HG03342 (cell line): Measurements from ENCODE around the gene CCDC88A.
A peak's percentile ranks its signal among the peaks of the same experiment; 100 is the strongest.

ENCODE experiments used
- ATAC-seq: cut with Tn5 transposase; IDR thresholded peaks from one replicate; pipeline ENCODE4 v1.9.1; 2021; ENCODE audit warnings: mild to moderate bottlenecking, moderate library complexity; ENCODE audit not compliant: unreplicated experiment

Gene CCDC88A

DNA sequence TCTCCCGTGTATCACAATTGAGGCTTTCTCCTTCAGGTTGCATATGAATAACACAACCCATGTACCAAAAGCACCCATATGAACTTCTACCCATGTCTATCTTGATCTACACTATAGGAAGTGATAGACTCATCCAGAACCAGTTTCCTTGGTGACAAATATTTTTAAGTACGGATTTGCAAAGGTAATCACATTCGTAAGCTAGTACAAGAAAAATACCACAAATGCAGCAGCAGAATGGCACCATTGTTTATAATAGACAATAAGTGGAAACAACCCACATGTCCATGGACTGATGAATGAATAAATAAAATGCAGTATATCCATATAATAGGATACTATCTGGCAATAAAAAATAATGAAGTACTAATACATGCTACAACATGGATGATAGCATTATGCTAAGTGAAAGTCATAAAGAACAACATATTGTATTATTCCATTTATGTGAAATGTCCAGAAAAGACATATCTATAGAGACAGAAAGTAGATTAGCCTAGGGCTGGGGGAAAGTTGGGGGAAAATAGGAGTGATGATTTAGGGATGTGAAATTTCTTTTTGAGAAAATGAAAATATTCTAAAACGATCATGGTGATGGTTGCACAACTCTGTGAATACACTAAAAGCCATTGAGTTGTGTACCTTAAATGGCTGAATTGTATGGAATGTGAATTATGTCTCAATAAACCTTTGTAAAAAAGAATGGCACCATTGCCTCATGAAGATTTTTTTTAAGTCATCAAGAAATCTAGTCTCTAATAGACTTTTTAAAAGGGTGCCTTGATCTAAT is 3.4 kb upstream of the CCDC88A start:
- ATAC-seq, result no peak

DNA sequence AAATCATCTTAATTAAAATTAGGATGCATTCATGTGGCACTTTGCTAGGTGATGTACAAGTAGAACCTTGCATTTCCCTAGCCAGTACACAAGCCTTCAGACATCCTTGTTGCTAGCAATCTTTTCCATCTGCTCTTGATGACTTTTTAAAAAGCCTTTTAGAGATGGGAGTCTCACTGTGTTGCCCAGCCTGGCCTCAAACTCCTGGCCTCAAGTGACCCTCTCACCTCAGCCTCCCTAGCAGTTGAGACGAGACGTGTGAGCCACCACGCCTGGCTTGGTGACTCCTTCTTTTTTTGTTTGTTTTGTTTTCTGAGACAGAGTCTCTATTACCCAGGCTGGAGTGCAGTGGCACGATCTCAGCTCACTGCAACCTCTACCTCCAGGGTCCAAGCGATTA is 1.7 kb upstream of the CCDC88A start:
- no peak for ATAC-seq

DNA sequence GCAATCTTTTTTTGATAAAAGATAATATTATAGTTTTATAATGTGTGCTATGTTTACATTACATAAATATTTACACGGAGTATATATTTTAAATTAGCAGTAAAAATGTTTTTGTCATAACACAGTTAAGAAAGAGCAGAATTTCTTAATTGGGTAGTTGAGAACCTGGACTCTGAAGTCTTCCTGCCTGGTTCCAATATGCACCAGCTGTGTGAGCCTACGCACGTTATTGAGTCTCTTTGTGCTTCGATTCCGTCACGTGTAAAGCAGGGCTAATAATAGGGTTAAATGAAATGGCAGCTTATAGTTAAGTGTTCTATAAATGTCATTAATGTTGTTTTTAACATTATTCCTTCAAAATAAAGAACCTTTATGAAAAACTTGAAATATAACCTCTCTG is 1.2 kb upstream of the CCDC88A start:
- no peak for ATAC-seq

DNA sequence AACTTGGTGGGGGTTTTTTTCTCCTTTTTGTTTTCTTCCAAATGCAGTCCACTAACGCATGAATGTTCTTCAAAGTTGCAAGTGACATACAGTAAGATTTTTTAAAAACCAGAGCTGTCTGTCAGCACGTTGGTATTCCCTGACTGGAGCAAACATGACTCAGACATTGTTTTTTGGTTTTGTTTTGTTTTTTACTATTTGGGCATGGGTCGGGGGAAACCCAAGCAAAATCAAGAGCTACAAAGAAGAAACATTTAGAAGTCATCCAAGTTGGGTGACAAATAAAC is 726 bp upstream of the CCDC88A start:
- ATAC-seq, result no peak

DNA sequence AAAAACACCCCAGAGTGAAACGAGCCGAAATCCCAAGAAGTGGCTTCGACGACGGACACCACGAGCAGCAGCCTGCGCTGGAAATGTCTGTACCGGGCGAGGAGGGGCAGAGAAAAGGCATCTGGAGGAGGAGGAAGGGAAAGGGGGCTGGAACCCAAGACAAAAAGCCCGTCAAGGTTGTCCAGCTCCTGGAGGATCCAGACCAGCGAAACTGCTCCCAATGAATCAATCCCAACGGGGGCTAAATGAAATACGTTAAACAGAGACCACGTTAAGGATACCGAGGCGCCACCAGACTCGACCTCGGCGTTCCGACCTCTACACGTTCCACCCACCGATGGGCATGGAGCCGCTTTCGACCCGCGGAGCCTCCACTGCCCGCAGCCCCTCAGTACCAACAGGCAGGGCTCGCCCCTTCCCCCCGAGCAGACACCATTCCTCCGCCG is 400 bp downstream of the CCDC88A start:
- ATAC-seq, result peak; percentile 14

DNA sequence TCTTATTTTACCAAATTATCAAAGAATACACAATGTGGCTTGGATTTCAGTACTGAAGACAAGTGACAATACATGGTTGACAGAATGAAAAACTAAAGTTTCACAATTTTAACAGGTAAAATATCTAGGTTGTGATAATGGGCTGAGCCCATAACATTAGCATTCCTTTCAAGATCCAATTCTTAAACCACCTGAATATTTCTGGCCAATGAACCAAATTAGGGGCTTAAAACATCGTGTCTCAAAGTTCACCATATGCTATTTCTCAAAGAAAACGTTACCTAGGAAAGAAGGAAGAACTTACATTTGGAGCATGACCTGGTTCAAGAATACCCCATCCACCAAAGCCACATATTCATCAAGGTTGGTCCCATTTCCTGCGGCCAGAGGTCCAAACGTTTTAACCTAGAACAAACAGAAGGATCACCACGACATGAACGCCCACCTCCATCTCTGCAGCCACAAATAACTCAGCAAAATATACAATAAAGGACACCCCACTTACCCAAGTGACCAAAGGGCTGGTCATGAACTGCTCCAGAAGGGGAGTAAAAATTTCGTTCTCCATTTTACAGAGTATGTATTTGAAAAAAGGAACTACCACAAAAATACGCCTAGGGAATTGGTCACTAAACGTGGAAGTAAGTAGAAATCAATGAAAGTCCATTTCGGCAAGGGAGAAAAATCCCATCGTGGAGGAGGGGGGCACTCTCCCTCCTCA is 984 bp downstream of the CCDC88A start:
- ATAC-seq, result no peak

DNA sequence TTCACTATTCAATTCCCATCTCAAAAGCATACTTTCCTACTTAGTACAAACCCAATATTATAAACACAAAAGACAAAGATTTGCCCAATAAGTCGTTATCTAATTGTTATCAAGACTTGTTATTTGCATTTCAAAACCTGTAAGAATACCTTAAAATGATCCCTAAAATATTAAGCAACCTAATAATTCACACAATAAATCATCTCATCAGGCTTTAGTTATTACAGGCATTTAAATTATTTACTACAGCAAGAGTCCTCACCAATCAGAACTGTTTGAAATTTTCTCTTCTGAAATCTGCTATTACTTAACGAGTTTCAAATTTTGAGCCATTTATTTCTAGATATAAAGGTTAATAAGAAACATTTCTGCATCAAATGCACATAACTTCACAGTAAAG is 1.6 kb downstream of the CCDC88A start:
- ATAC-seq, result no peak

DNA sequence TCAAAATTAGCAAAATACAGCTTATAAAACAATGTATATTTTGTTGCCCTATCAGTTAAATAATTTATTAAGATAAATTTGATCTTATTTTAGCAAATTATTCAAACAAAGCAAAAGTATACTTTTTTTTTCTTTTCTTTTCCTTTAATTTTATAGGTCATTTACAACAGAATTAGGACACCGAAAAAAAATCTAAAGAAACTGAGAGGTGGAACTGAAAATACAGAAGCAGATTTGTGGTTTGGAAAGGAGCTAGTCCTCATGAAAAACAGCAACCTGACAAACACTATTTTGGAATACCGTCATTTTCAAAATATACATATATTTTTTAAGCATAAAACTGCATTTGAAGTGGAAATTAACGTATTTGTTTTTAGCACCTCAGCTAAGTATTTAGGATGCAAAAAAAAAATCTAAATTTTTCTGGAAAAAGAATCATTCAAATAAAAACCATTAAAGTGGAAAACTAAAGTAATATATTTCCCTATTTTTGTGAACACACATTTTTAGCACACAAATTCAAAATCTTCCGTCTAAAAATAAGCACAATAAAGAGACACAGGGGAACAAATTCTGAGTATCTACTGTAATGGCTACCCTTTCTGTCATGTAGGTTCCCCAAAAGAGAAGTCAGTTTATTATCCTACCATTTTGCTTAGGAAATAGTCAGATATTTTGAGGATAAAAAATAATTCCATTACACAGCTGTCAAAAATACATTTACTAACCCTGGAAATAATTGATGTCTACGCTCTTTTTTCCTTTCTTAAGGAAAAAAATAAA is 2.7 kb downstream of the CCDC88A start:
- no peak for ATAC-seq

DNA sequence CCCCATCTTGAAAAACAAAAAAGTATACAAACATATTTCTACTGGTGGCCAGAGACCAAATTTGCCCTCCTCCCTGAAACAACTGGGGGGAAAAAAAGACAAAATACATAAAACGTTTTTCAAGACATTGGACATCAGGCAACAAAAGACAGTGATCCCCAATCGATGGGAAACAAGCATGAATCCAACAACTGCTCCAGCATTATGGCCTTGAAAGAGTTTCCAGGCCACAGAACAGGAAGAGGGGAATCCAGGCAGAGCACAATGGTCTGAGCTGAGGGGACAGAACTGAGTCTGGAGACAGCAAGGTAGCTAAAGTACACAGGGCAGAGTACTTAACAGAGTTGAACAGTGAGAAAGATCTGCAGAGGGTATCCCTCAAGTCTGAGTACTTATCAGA is 4.4 kb downstream of the CCDC88A start:
- ATAC-seq, result no peak

DNA sequence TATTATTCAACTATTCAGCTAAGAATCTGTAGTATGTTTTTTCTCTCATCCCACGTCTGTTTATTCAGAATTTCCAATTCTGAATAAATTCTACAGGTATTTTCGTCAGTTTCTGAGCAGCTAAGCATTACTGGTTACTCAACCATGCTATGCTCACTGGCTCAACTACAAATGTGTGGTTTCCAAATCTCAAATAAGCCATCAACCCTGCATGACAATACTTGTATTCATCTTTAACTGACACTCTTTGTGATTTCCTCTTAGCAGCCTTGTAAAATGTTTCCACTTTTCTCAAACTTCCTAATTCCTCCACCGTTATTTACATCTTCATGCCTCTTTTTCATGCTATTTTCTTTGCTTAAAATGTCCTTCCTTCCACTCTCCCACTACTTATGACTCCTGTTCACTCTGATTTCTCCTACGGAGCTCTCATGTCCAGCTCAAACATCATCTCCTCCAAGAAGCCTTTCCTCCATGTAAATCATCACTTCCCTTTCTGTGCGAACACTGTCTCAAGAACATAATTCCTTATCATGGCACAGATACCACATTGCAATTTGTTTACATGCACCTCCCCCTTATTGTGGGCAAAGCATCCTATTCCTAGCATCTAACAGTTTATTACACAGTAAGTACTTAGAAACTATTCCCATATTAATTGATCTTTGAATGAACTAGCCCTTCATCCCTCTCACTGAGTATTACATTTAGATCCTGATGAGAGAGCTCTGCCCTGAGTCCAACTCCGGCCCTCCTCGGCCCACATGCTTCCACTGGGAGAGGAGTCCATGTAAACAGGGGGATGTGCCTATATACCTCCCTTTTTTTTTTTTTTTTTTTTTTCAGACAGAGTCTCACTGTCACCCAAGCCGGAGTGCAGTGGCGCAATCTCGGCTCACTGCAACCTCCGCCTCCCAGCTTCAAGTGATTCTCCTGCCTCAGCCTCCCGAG is 10.5 kb downstream of the CCDC88A start:
- no peak for ATAC-seq

DNA sequence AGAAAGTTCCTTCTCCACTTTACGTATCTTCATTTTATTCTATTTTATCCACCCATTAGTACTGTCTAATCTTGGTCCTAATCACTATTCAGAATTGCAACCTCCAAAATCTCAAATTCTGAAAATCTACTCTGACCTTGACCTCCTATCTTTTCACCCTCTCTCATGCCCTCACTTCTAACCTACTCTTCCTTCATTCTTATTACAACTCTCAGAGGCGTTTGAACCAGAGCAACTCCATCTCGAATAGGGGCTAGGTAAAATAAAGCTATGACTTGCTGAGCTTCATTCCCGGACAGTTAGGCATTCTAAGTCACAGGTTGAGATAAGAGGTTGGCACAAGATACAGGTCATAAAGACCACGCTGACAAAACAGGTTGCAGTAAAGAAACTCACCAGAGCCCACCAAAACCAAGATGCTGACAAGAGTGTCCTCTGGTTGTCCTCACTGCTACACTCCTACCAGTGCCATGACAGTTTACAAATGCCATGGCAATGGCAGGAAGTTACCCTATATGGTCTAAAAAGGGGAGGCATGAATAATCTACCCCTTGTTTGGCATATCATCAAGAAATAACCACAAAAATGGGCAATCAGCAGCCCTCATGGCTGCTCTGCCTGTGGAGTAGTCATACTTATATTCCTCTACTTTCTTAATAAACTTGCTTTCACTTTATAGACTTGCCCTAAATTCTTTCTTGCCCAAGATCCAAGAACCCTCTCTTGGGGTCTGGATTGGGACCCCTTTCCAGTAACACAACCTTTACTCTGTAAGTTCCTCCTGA is 11.4 kb downstream of the CCDC88A start:
- ATAC-seq, result no peak

DNA sequence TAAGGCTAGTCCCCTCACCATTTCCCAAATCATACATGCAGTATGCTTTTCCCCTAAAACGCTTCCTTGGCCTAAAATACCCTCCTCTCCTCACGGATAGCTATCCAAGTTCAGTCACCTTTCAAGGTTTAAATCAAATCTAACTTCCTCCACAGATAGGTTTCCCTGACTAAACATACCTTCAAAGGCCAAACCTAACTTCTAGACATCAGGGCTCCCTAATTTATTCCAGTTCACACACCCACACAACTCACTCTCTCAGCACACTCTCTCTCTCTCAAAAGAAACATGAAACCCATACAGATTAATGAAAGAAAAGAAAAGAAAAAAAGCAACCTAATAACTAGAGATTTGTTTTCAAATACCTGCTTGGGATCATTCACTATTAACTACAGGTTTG is 14.5 kb downstream of the CCDC88A start:
- ATAC-seq, result no peak

DNA sequence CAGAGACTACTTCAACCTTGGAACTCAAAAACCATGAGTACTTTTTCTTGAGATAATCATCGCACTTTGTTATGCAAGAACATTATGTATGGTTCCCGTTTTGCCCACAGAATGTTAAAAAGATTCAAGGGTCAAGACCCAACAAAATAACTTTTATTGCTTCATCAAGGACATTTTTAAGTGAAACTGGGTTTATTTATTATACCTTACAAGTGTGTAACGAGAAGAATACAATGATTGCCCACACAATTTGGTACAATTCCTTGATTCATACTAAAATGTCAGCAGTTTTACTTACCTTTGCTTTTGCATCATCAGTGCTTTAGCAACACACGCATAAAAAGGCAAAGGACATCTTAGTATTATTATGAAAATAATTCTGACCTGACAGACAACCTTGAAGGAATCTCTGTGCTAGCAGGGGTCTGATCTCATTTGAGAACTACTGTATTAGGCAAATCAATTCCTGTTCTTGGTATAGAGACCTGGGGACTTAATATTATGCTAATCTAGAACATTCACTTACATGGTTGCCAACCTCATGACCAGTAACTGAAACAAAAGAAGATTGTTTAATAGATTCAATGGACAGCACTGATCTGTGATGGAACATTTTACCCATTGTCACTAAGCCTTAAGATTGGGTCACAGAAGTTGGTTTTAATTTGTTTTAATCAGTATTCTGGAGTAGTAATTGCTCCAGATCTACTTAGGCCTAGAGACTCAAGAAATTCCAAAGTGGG is 16.2 kb downstream of the CCDC88A start:
- ATAC-seq, result no peak

DNA sequence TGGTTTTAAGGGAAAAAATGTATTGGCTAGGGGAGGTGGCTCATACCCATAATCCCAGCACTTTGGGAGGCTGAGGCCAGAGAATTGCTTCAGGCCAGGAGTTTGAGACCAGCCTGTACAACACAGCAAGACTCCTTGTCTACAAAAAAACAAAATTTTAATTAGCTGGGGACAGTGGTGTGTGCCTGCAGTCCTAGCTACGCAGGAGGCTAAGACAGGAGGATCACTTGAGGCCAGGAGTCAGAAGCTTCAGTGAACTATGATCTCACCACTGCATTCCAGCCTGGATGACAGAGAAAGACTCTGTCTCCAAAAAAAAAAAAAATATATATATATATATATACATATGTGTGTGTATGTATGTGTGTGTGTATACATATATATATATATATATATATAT is 18.5 kb downstream of the CCDC88A start:
- ATAC-seq, result no peak

DNA sequence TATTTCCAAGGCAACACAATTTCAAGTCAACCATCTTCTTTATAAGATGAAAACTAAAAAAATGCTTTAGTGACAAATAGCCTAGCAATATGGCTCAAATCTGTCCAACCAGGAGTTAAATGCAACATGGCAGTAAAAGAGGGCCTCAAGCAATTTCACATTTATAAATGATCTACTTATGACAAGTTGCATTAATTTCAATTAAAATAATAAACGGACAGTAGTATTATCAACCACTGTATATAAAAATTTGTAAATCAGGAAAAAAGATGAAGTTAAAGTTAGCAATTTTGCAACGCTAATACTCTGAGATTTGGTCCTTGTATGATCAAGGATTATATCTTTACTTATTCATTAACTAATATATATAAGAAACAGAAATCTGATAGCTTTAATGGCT is 19.3 kb downstream of the CCDC88A start:
- ATAC-seq, result no peak

DNA sequence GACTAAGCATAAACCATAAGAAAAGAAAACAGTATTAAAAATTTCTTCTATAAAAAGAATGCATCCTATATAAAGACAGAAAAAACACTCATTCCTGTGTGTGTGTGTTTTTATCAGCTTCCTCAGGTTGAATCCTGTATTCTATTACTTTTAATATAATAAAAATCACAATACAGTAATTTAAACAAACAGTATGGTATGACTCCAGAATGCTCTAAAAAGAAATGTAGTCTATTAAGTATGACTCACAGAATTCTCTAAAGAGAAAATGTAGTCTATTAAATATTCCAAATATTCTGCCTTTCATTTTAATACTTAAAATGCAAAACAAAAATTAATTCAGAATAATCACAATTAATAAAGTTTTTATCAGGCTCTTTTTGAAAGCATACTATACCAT is 19.8 kb downstream of the CCDC88A start:
- no peak for ATAC-seq

DNA sequence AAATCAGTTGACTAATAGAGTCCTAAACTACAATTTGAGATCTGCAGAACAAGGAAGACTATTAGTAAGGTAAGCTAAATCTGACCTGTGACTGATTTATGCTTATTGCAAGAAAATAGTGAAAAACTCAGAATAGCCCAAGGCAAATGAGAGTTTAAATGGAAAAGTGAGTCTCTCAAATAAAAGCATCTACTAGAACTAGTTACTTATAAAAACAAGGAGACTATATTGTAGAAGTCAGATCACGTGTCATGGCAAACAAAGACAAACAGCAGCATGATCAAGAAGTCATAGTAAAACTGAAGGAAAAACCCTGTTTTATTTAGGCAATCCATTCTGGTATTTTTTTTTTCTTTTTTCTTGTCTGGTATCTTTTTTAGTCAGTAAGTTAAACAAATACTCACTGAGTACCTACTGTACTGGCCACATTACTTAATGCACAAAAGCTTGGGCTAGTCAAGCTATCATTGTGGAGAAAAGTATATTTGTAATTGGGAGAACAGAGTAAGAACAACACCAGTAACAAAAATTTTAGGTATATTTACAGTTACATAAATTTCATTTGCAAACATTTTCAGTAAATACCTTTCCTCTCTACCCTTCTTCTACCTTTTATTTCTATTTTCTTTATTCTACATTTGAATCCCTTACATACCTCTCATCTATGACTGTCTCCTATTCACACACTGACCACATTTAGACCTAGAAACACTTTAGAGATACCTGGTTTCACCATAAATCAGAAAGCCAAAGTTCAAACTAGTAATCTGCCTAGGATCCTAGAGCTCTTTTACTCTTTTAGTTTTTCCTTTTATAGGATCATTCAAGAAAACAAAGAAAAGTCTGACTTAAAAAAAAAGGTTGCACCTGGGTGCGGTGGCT is 23.7 kb downstream of the CCDC88A start:
- no peak for ATAC-seq

DNA sequence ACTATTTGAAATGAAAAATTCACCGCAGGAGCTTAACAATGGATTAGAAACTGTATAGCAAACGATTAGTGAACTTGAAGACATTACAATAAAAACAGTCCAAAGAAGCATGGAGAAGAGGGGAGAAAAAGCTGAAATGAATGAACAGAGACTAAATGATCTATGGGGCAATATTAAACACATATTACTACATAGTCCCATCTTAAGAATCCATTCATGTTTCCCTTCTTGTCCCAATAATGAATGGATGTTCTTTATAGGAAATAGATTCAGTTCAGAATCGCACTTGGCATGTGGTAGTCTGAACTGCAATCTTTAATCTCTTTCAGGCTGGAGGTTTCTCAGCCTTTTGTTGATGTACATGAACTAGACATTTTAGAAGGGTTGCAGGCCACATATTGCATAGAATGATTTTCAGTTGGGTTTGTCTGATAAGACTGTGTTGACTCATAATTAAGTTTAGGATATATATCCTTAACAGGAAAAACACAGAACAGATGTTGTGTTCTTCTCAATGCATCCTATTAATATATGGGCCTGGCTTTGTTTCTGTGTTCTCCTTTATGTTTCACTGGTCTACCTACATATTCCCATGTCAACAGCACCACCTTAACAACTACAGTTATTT is 27.9 kb downstream of the CCDC88A start:
- ATAC-seq, result no peak
